Fibroblast of the aortic adventitia (primary cell): ENCODE data around the gene GRK6. TPM values are rescaled to one million over a fixed set of nuclear protein-coding genes. Genes with fewer than 3 reads are reported as not detected.
"Not testable (repeated sequence)": the region's sequence is repeated elsewhere in the genome, so short reads cannot be mapped to it uniquely, and the experiment has no call there.

Experiments
- DNase-seq: peaks from one replicate; pipeline ENCODE4 v3.0.0-alpha.2; 2010; ENCODE audit warnings: low read depth
- H3K4me3 ChIP-seq: 2 replicates; pipeline ENCODE4 v1.5.1; 2011; ENCODE audit warnings: low read depth, mild to moderate bottlenecking, control low read depth, low read length, moderate library complexity
- CTCF ChIP-seq: IDR thresholded peaks from 2 replicates; pipeline ENCODE4 v1.5.1; 2011; ENCODE audit warnings: mild to moderate bottlenecking, low read length, control low read depth, inconsistent platforms; ENCODE audit not compliant: insufficient read depth
- total RNA-seq: library from RNA; depleted of rRNA; stranded (reverse); fragments of >200 nt; gene quantifications from 2 replicates; pipeline ENCODE4 v1.2.3, GENCODE V29; 2012; ENCODE audit warnings: low replicate concordance

The GRK6 gene
- total RNA-seq, 1 donor = 15.7 TPM

- TF ChIP-seq CTCF = no peak
- no peak overlapping the region for H3K4me3 ChIP-seq
- DNase-seq = no peak
These were observed 12.0 kb upstream of the GRK6 start for GRCh38 chr5:177414481-177414880.

GRCh38 chr5:177417081-177417480 lies 9.4 kb upstream of the GRK6 start:
- DNase-seq, H3K4me3 ChIP-seq: not testable (repeated sequence)

DNA sequence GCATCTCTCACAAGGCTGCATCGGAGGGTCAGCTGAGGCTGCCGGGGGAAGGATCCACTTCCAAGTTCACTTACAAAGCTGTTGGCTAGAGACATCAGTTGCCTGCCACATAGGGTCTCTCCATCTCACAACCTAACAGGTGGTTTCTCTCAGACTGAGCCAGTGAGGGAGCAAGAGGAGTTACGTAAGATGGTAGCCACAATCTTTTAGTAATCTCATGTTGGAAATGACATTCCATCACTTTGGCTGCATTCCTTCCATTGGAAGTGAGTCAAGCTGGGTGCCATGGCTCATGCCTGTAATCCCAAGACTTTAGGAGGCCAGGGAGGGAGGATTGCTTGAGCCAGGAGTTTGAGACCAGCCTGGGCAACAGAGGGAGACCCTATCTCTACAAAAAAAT lies 7.4 kb upstream of the GRK6 start:
- DNase-seq = peak; percentile 85
- TF ChIP-seq CTCF = no peak
- H3K4me3 ChIP-seq = no peak overlapping the region

DNA sequence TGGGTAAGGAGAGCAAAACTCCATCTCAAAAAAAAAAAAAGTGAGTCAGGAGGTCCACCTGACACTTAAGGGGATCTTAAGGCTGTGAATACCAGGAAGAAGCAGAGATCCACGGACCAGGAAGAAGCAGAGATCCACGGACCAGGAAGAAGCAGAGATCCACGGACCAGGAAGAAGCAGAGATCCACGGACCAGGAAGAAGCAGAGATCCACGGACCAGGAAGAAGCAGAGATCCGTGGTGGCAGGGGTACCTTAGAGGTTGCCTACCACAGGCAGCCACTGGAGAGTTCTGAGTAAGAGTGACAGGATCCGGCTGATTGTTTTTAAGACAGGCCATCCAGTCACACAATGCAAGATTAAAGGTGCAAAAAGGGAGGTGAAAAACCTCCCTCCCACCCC lies 6.0 kb upstream of the GRK6 start:
- DNase-seq, H3K4me3 ChIP-seq: not testable (repeated sequence)

DNA sequence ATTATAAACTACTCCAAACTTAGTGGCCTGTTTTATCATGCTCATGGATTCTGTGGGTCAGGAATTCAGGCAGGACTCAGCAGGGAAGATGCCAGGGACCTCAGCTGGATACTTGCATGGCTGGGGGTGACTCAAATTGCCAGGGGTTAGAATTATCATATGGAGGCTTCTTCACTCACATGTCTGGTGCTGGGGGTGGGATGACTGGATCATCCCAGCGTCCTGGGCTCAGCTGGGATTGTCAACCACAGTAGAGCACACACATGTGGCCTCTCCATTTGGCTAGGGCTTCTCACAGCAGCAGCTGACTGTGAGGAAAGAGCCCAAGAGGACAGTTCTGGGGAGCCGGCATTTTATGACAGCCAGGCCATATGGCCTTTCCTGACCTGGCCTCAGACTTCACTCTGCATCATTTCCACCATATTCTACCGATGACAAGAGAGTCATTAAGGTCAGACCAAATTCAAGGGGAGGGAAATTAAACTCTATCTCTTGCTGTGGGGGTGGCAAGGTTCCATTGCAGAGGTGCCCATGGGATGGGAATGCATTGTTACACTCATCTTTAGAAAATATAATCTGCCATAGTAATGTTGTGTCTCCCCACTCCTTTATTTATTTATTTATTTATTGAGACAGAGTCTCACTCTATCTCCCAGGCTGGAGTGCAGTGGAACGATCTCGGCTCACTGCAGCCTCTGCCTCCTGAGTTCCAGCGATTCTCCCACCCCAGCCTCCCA lies 5.2 kb upstream of the GRK6 start:
- DNase-seq = no peak
- H3K4me3 ChIP-seq = no peak overlapping the region
- TF ChIP-seq CTCF = no peak

DNA sequence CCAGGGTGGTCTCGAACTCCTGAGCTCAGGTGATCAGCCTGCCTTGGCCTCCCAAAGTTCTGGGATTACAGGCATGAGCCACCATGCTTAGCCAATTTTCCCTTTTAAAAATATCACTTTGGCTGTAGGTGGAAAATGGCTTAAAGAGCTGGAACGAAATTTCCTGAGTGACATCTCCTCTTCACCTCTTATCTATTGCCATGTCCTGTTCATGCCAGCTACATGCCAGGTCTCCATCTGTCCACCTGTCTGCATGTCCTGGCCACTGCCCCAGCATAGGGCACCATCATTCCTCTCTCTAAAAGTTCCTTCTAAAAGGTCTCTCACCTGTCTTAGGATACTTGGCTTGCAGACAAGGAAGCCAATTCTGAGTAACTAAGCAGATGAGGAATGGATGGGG lies 2.8 kb upstream of the GRK6 start:
- H3K4me3 ChIP-seq = no peak overlapping the region
- DNase-seq = no peak
- TF ChIP-seq CTCF = no peak

DNA sequence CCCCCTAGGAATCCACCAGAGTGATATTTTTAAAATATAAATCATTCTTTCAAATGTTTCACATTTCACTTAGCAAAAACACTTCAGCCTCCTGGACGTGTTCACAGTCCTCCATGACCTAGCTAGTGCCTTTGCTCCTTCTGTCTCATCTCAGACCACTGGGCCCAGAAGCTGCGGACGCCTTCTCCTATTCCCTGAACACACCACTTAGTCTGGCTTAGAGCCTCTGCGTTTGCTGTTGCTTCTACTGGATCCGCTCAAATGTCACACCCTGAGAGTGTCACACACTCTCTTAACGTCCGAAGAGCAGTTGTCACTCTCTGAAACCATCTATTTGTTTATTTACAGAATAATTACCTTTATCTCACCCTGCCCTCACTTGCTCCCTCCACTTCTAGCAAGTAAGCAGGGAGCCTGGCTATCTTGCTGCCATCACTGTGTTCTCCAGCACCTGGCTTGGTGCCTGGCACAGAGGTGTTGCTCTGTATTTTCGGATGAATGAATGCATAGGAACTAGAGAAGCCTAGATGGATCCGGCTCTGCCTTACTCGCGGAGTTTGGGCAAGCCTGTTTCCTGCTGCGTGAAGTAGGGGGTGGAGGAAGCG lies 1.2 kb upstream of the GRK6 start:
- no peak for TF ChIP-seq CTCF

GRCh38 chr5:177425801-177426565 lies 493 bp upstream of the GRK6 start:
- peak; percentile 100 for DNase-seq
- TF ChIP-seq CTCF = no peak
- H3K4me3 ChIP-seq = peak overlapping the region; percentile 71

More for the DNA sequence above, 1.2 kb upstream of the GRK6 start:
- peak; percentile 16 for DNase-seq
- H3K4me3 ChIP-seq = peak overlapping the region; percentile 71
